Measurements from ENCODE around the gene NEK11.
"Not testable (repeated sequence)": the region's sequence is repeated elsewhere in the genome, so short reads cannot be mapped to it uniquely, and the experiment has no call there.

DNA sequence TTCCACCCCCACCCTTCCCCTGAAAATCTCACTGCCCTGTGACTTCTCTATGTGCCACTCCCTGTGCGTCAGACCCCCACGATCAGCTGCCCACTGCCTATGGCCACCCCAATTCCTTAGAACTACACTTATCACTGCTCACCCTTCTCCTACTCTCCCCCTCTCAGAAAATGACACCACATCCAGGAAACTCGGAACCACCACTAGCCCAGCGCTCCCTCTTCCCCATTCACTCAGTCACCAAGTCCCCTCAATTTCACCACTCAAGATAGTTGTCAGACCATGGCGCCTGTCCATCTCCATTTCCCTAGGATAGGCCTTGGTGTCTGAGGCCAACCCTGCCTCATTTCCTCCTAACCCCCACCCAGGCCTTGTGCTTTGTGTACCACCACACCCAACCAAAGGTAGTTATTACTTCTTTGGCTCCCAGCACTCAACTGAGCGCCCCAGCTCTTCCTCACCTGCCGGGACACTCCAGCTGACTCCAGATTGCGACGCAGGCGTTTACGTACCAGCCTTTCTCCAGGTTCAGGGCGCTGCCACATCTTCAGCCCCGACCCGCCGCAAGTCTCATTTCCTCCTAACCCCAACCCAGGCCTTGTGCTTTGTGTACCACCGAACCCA lies 354.3 kb downstream of the NEK11 start:
- TF ChIP-seq, protein P1, sequence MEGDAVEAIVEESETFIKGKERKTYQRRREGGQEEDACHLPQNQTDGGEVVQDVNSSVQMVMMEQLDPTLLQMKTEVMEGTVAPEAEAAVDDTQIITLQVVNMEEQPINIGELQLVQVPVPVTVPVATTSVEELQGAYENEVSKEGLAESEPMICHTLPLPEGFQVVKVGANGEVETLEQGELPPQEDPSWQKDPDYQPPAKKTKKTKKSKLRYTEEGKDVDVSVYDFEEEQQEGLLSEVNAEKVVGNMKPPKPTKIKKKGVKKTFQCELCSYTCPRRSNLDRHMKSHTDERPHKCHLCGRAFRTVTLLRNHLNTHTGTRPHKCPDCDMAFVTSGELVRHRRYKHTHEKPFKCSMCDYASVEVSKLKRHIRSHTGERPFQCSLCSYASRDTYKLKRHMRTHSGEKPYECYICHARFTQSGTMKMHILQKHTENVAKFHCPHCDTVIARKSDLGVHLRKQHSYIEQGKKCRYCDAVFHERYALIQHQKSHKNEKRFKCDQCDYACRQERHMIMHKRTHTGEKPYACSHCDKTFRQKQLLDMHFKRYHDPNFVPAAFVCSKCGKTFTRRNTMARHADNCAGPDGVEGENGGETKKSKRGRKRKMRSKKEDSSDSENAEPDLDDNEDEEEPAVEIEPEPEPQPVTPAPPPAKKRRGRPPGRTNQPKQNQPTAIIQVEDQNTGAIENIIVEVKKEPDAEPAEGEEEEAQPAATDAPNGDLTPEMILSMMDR (optimal IDR thresholded peaks at IDR 0.05 in 1 of 3, IDR thresholded peaks at IDR 0.05 in 1 of 3, conservative IDR thresholded peaks at IDR 0.05 in 1 of 3; ENCODE audit: extremely low read depth in 1 of 3, insufficient read depth in 2 of 3, low read length in 3 of 3): not testable (repeated sequence)
- TF ChIP-seq EZH2 (IDR thresholded peaks at IDR 0.05; ENCODE audit: low read length): not testable (repeated sequence)

Measured in keratinocyte (primary cell).